Ectodermal cell (in vitro differentiated cells): Measurements from ENCODE around the gene PRTFDC1.
"Not testable (repeated sequence)": the region's sequence is repeated elsewhere in the genome, so short reads cannot be mapped to it uniquely, and the experiment has no call there.

Experiments used
- H3K27ac ChIP-seq: 2 replicates; pipeline ENCODE4 v1.7.0; 2013; ENCODE audit warnings: mild to moderate bottlenecking, low read depth, low read length; ENCODE audit not compliant: insufficient read depth, poor library complexity, severe bottlenecking
- H3K27me3 ChIP-seq: 2 replicates; pipeline ENCODE4 v1.7.0; 2013; ENCODE audit warnings: mild to moderate bottlenecking, low read length; ENCODE audit not compliant: insufficient read depth, control insufficient read depth, poor library complexity, severe bottlenecking
- H3K36me3 ChIP-seq: one replicate; pipeline ENCODE4 v1.7.0; 2013; ENCODE audit warnings: low read length; ENCODE audit not compliant: control insufficient read depth, insufficient read depth
- H3K4me1 ChIP-seq: one replicate; pipeline ENCODE4 v1.7.0; 2013; ENCODE audit warnings: low read length; ENCODE audit not compliant: control insufficient read depth, insufficient read depth
- H3K4me3 ChIP-seq: 2 replicates; pipeline ENCODE4 v1.7.0; 2013; ENCODE audit warnings: low read depth, low read length, control low read depth; ENCODE audit not compliant: insufficient read depth
- H3K9me3 ChIP-seq: 2 replicates; pipeline ENCODE4 v1.7.0; 2013; ENCODE audit warnings: mild to moderate bottlenecking, low read length, moderate library complexity; ENCODE audit not compliant: control insufficient read depth
- WGBS, 2 experiments: methylation state at CpG; one replicate each; pipeline ENCODE4 v1.1.7; 2013; ENCODE audit warnings: missing lambda C conversion rate in 2 of 2; 5-methylcytosine and 5-hydroxymethylcytosine counted together

Gene PRTFDC1

GRCh38 chr10:24837781-24838180 is 114.6 kb downstream of the PRTFDC1 start:
- H3K4me1 ChIP-seq, H3K27ac ChIP-seq, H3K27me3 ChIP-seq, H3K9me3 ChIP-seq, H3K36me3 ChIP-seq, H3K4me3 ChIP-seq: not testable (repeated sequence)
- 88 to 96% methylated on average over 2 of the region's 2 CpGs for WGBS, 2 experiments

DNA sequence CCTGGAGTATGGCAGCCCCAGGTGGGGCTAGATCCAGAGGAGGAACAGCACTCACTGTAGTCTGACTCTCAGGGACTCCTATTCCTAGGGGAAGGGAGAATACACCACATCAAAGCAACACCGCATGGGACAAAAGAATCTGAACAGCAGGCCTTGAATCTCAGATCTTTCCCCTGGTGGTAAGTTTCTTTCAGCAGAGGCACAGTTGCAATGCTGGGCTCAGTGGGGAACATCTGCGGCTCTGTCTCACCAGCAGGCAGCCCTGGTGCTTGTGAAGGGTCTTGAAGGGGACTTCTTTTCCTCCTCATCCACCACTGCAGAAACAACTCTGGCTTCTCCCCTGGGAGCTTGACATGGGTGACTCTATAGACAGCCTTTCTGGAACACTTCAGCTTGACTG is 117.5 kb downstream of the PRTFDC1 start:
- Histone ChIP-seq H3K4me3 (no peak overlapping the region), H3K9me3 (no peaks in the 10 kb centered on the region), H3K27me3 (no peaks in the 10 kb centered on the region), H3K36me3 (no peaks in the 10 kb centered on the region), H3K4me1 (no peaks in the 10 kb centered on the region), H3K27ac (no peak overlapping the region)
- WGBS, 2 experiments: 10 to 33% methylated on average over 2 of the region's 2 CpGs

- Histone ChIP-seq H3K9me3 (no peaks in the 10 kb centered on the region), H3K27ac (no peak overlapping the region), H3K36me3 (no peaks in the 10 kb centered on the region), H3K4me3 (no peak overlapping the region), H3K27me3 (no peaks in the 10 kb centered on the region), H3K4me1 (no peaks in the 10 kb centered on the region)
- 86 to 88% methylated on average over 3 to 4 of the region's 4 CpGs for WGBS, 2 experiments
These were observed 126.4 kb downstream of the PRTFDC1 start for GRCh38 chr10:24826009-24826408.

DNA sequence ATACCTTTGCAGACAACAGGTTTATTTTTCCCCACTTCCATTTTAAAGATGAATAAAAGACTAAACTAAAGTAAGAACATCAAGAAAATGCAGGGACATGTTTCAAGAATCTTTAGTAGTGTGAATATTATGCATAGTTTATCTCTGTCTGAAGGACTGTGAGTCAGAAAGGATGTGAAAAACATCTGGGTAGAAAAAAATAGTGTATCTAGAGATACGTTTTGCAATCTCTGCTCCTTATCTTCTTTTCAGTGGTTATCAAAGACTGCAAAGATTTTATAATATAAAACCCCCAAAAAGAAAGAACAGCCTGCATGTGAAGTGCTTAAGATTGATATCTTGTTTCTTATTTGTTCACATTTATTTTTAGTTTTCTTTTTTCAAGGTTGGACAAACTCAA is 126.9 kb downstream of the PRTFDC1 start:
- 78 to 100% methylated on average over 1 of the region's 1 CpG for WGBS, 2 experiments
- Histone ChIP-seq H3K4me1 (no peaks in the 10 kb centered on the region), H3K4me3 (no peak overlapping the region), H3K9me3 (no peaks in the 10 kb centered on the region), H3K27me3 (no peaks in the 10 kb centered on the region), H3K27ac (no peak overlapping the region), H3K36me3 (no peaks in the 10 kb centered on the region)

- no peaks in the 10 kb centered on the region for H3K36me3 ChIP-seq
- no peaks in the 10 kb centered on the region for H3K27me3 ChIP-seq
- no peaks in the 10 kb centered on the region for H3K4me1 ChIP-seq
- H3K4me3 ChIP-seq: no peak overlapping the region
- no peaks in the 10 kb centered on the region for H3K9me3 ChIP-seq
- 61 to 76% methylated on average over 2 of the region's 2 CpGs for WGBS, 2 experiments
- H3K27ac ChIP-seq: no peak overlapping the region
These were observed 127.9 kb downstream of the PRTFDC1 start for GRCh38 chr10:24824536-24824935.

DNA sequence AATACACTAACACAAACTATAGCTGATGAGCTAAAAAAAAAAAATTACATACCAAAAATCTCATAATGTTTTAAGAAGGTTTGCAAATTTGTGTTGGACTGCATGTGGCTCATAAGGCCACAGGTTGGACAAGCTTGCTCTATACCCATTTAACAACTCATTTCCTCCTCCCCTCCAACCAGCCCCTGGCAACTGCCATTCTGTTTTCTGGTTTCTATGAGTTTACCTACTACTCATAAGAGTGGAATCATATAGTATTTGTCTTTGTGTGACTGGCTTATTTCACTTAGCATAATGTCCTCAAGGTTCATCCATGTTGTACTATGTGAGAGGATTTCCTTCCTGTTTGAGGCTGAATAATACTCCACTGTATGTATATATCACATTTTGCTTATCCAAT is 128.3 kb downstream of the PRTFDC1 start:
- no peaks in the 10 kb centered on the region for H3K36me3 ChIP-seq
- H3K4me1 ChIP-seq: no peaks in the 10 kb centered on the region
- no peak overlapping the region for H3K27ac ChIP-seq
- no peak overlapping the region for H3K4me3 ChIP-seq
- no peaks in the 10 kb centered on the region for H3K27me3 ChIP-seq
- H3K9me3 ChIP-seq: no peaks in the 10 kb centered on the region

GRCh38 chr10:24822590-24822989 is 129.8 kb downstream of the PRTFDC1 start:
- Histone ChIP-seq H3K27ac (no peak overlapping the region), H3K4me1 (no peaks in the 10 kb centered on the region), H3K4me3 (no peak overlapping the region), H3K9me3 (no peaks in the 10 kb centered on the region), H3K36me3 (no peaks in the 10 kb centered on the region), H3K27me3 (no peaks in the 10 kb centered on the region)
- WGBS, 2 experiments: 88 to 91% methylated on average over 2 of the region's 2 CpGs

GRCh38 chr10:24821986-24822385 is 130.4 kb downstream of the PRTFDC1 start:
- Histone ChIP-seq H3K4me1 (no peaks in the 10 kb centered on the region), H3K27ac (no peak overlapping the region), H3K27me3 (no peaks in the 10 kb centered on the region), H3K9me3 (no peaks in the 10 kb centered on the region), H3K4me3 (no peak overlapping the region), H3K36me3 (no peaks in the 10 kb centered on the region)
- 96 to 100% methylated on average over 2 to 3 of the region's 3 CpGs for WGBS, 2 experiments

- no peaks in the 10 kb centered on the region for H3K9me3 ChIP-seq
- 93% methylated on average over 6 of the region's 6 CpGs for WGBS, 2 experiments
- no peaks in the 10 kb centered on the region for H3K27me3 ChIP-seq
- no peaks in the 10 kb centered on the region for H3K4me1 ChIP-seq
- H3K27ac ChIP-seq: no peak overlapping the region
- no peak overlapping the region for H3K4me3 ChIP-seq
- H3K36me3 ChIP-seq: no peaks in the 10 kb centered on the region
These were observed 135.5 kb downstream of the PRTFDC1 start for GRCh38 chr10:24816868-24817396.

DNA sequence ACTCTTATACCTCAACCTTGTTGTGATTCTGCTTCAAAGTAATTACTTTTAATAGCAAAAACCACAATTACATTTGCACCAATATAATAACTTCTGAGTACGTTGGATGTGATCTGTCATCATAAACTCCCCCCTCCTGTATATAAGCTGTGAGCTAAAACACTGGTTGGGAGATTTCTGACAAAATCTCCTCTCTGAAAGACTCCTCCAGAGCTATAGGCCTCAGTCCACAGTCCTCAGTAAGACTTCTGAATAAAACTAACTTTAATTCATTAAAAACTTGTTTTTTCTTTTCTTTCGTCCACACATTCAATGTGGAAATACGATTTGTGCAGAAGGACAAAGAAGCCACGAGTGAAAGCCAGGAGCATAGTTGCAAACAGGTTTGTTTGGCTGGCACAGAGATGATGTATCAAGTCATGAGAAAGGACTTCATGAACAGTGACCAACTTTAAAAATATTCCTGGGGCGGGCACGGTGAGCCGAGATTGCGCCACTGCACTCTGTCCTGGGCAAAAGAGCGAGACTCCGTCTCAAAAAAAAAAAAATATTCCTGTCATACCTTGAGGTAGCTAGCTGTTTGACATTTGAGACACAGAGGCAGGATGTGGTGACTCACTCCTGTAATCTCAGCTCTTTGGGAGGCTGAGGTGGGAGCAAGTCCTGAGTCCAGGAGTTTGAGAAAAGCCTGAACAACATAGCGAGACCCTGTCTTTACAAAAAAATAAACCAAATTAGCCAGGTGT is 137.7 kb downstream of the PRTFDC1 start:
- Histone ChIP-seq H3K9me3 (no peaks in the 10 kb centered on the region), H3K27ac (no peak overlapping the region), H3K27me3 (no peaks in the 10 kb centered on the region), H3K4me3 (no peak overlapping the region), H3K36me3 (no peaks in the 10 kb centered on the region), H3K4me1 (no peaks in the 10 kb centered on the region)
- WGBS, 2 experiments: 92 to 94% methylated on average over 11 of the region's 11 CpGs
